GM18499 (cell line): ENCODE results near the gene SOS2.
"Not testable (repeated sequence)": the region's sequence is repeated elsewhere in the genome, so short reads cannot be mapped to it uniquely, and the experiment has no call there.

Experiments used
- ATAC-seq: cut with Tn5 transposase; IDR thresholded peaks from one replicate; pipeline ENCODE4 v1.9.1; 2021; ENCODE audit warnings: moderate number of reproducible peaks; ENCODE audit not compliant: insufficient read depth, unreplicated experiment

SOS2 gene

GRCh38 chr14:50229681-50230080 lies 1.7 kb downstream of the SOS2 start:
- no peak for ATAC-seq

- ATAC-seq: no peak
Measured at GRCh38 chr14:50228313-50228712, 3.1 kb downstream of the SOS2 start.

GRCh38 chr14:50225974-50226297 lies 5.4 kb downstream of the SOS2 start:
- no peak for ATAC-seq

GRCh38 chr14:50225067-50225973 lies 6.1 kb downstream of the SOS2 start:
- no peak for ATAC-seq

- ATAC-seq: no peak
Measured at GRCh38 chr14:50222055-50222613, 9.2 kb downstream of the SOS2 start.

- ATAC-seq: no peak
Measured at GRCh38 chr14:50218501-50218900, 12.9 kb downstream of the SOS2 start.

GRCh38 chr14:50215416-50215815 lies 16.0 kb downstream of the SOS2 start:
- ATAC-seq: no peak

- no peak for ATAC-seq
Measured at GRCh38 chr14:50213795-50214194, 17.6 kb downstream of the SOS2 start.

GRCh38 chr14:50212726-50213125 lies 18.7 kb downstream of the SOS2 start:
- no peak for ATAC-seq

- ATAC-seq: no peak
Measured at GRCh38 chr14:50210074-50210473, 21.3 kb downstream of the SOS2 start.

GRCh38 chr14:50198499-50198898 lies 32.9 kb downstream of the SOS2 start:
- ATAC-seq: no peak

GRCh38 chr14:50191499-50191898 lies 39.9 kb downstream of the SOS2 start:
- ATAC-seq: no peak

- no peak for ATAC-seq
Measured at GRCh38 chr14:50186107-50186506, 45.3 kb downstream of the SOS2 start.

GRCh38 chr14:50173891-50174290 lies 57.5 kb downstream of the SOS2 start:
- ATAC-seq: no peak

GRCh38 chr14:50171895-50172294 lies 59.5 kb downstream of the SOS2 start:
- no peak for ATAC-seq

GRCh38 chr14:50167381-50167780 lies 64.0 kb downstream of the SOS2 start:
- ATAC-seq: not testable (repeated sequence)

- ATAC-seq: no peak
Measured at GRCh38 chr14:50156111-50156510, 75.3 kb downstream of the SOS2 start.

- ATAC-seq: no peak
Measured at GRCh38 chr14:50148799-50149198, 82.6 kb downstream of the SOS2 start.

GRCh38 chr14:50139192-50139591 lies 92.2 kb downstream of the SOS2 start:
- no peak for ATAC-seq

- no peak for ATAC-seq
Measured at GRCh38 chr14:50127802-50128201, 103.6 kb downstream of the SOS2 start.

GRCh38 chr14:50123062-50123461 lies 108.3 kb downstream of the SOS2 start:
- no peak for ATAC-seq

- ATAC-seq: no peak
Measured at GRCh38 chr14:50122291-50122690, 109.1 kb downstream of the SOS2 start.
